Measurements from ENCODE around the gene MAPK1.

DNA sequence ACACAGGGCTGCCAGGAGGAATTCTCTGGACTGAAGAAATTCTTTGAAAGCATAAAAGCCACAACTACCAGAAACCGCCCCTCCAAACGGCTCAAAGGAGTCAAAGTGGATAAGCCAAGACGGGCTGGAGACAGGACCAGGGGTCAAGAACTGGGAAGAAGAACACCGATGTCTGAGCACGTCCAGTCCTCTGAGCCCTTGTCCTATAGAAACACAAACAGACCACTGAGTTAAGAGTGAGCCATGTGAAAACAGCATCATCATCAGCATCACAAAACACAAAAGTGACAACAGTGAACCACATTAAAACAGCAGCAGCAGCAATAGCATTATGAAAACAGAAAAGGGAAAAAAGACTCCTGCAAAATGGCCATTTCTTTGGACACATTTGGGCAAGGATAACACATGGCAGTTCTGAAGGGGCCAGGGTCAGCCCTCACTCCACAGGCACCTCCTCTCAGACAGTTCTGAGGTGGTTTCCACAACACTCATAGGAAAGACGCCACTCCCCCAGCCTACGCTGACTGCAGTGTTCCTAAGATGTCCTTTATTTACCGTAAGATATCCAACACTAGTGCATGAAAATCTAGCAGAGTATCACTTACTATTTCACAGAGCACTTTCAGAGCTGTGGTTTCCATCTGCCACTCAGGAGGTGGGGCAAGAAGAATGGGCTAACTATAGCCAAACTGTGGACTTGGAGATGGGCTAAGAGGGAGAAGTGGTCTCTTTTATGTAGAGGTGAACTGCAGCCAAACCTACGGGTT is 103.2 kb downstream of the MAPK1 start:
- TF ChIP-seq CTCF (conservative IDR thresholded peaks at IDR 0.05 in 1 of 2, IDR thresholded peaks at IDR 0.05 in 1 of 2; ENCODE audit: low read depth in 1 of 2, low read length in 2 of 2) (no peak), EZH2 (IDR thresholded peaks at IDR 0.05; ENCODE audit: low read length, missing control alignments) (no peak)

Data from fibroblast of lung (primary cell).